ENCODE data around the gene POLR3GL.

DNA sequence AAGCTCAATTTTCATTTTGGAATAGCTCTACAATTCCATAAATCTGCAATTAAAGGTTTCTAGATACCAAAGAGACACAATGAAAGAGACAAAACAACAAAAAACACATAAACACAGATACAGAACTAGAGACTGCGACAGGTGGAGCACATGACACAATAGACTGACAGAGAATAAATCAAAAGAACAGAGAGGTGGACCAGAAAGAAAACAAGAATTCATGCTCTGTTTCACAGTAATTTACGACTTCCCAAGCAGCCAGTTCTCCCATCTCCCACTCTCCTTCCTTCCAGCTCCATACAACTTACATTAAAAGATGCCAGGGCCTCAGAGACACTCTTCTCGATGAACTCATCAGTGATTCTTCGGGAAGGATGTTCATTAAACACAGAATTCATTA lies 22.1 kb upstream of the POLR3GL start:
- TF ChIP-seq EZH2 (IDR thresholded peaks at IDR 0.05; ENCODE audit: low read length, missing control alignments) (no peak), CTCF (conservative IDR thresholded peaks at IDR 0.05 in 1 of 2, IDR thresholded peaks at IDR 0.05 in 1 of 2; ENCODE audit: low read depth in 1 of 2, low read length in 2 of 2) (no peak)
